Panc1 (cell line): Measurements from ENCODE around the gene ZNF418. TPM values are rescaled to one million over a fixed set of nuclear protein-coding genes. Genes with fewer than 3 reads are reported as not detected.

Experiments used
- ATAC-seq: fragments of 200-7000 bp; cut with Tn5 transposase; 2 replicates; pipeline ENCODE4 v1.9.1; 2020; ENCODE audit warnings: mild to moderate bottlenecking, moderate library complexity
- Bru-seq: library from RNA; stranded (reverse); fragments of 400-500 nt; gene quantifications from one replicate; lab custom pipeline; 2021; lab: Mats Ljungman, UMichigan
- BruChase-seq, 2 experiments: library from RNA; stranded (reverse); fragments of 400-500 nt; gene quantifications; one replicate each; lab custom pipeline; 2021; lab: Mats Ljungman, UMichigan
- BruUV-seq: library from RNA; stranded (reverse); fragments of 400-500 nt; replicated peaks from 2 replicates; lab custom pipeline; 2021; lab: Mats Ljungman, UMichigan
- CTCF ChIA-PET: fragments of 300-600 bp; sonication (Branson Sonifier 250); formaldehyde crosslinking; loops from one replicate; lab custom pipeline; 2022; ENCODE audit warnings: antibody characterized with exemption; lab: Charles Lee
- POLR2A ChIA-PET: fragments of 300-600 bp; sonication (Branson Sonifier 250); formaldehyde crosslinking; loops from one replicate; lab custom pipeline; 2022; ENCODE audit warnings: antibody characterized with exemption; lab: Charles Lee
- DNase-seq: peaks from one replicate; pipeline ENCODE4 v3.0.0-alpha.2; 2010; ENCODE audit warnings: low read depth, low spot score
- H3K27ac ChIP-seq: 2 replicates; pipeline ENCODE4 v1.5.1; 2011; ENCODE audit warnings: mild to moderate bottlenecking, low read length, inconsistent platforms
- H3K27me3 ChIP-seq: fragments of 200-500 bp; sonication (Bioruptor generic); 2 replicates; pipeline ENCODE4 v1.6.0; 2014; ENCODE audit warnings: low read length, inconsistent platforms; ENCODE audit not compliant: control insufficient read depth, insufficient read depth
- H3K36me3 ChIP-seq: fragments of 200-500 bp; sonication (Bioruptor generic); 2 replicates; pipeline ENCODE4 v1.5.1; 2014; ENCODE audit warnings: inconsistent platforms, mild to moderate bottlenecking, low read length, moderate library complexity; ENCODE audit not compliant: control insufficient read depth, insufficient read depth
- H3K4me1 ChIP-seq: 2 replicates; pipeline ENCODE4 v1.5.1; 2011; ENCODE audit warnings: inconsistent platforms, mild to moderate bottlenecking, low read length, moderate library complexity; ENCODE audit not compliant: control insufficient read depth, insufficient read depth
- H3K4me3 ChIP-seq, 2 experiments: 2 replicates each; pipeline ENCODE4 v1.5.1; 2011 to 2012; ENCODE audit warnings: low read depth in 2 of 2, low read length in 2 of 2, mild to moderate bottlenecking in 2 of 2, inconsistent platforms in 1 of 2, moderate library complexity in 1 of 2
- H3K9me3 ChIP-seq: fragments of 200-500 bp; sonication (Bioruptor generic); 2 replicates; pipeline ENCODE4 v1.5.1; 2014; ENCODE audit warnings: low read depth, mild to moderate bottlenecking, inconsistent platforms, low read length, moderate library complexity; ENCODE audit not compliant: control insufficient read depth, insufficient read depth
- POLR2AphosphoS5 ChIP-seq: IDR thresholded peaks from 2 replicates; pipeline ENCODE4 v1.6.1; 2012; ENCODE audit warnings: mild to moderate bottlenecking, low read depth, low read length, moderate library complexity
- SIN3A ChIP-seq: IDR thresholded peaks from 2 replicates; pipeline ENCODE4 v1.6.1; 2012; ENCODE audit warnings: low read depth, mild to moderate bottlenecking, low read length, moderate library complexity, borderline replicate concordance; ENCODE audit not compliant: insufficient read depth
- TCF7L2 ChIP-seq: IDR thresholded peaks from 2 replicates; pipeline ENCODE4 v1.6.1; 2011; ENCODE audit warnings: mild to moderate bottlenecking, low read depth, low read length, inconsistent platforms
- in situ Hi-C: cut with HindIII; loops from 2 replicates; pipeline ENCODE4 v1.10.0; 2016; ENCODE audit warnings: low sequenced_read_pairs, low pct_unique_long_range_greater_than_20kb
- intact Hi-C: fragments of 100-400 bp; cut with micrococcal nuclease; formaldehyde crosslinking; loops from one replicate; pipeline ENCODE4 v1.10.0; 2022; ENCODE audit not compliant: unreplicated experiment
- long read RNA-seq: library from polyadenylated mRNA; unstranded; transcript quantifications from one replicate; pipeline ENCODE4 v2.0.0, GENCODE V29; 2021; ENCODE audit not compliant: unreplicated experiment
- polyA plus RNA-seq: library from polyadenylated mRNA; unstranded; fragments of >200 nt; gene quantifications from one replicate; pipeline ENCODE4 v1.2.1, GENCODE V29; 2012; ENCODE audit warnings: missing spikeins; ENCODE audit not compliant: insufficient read length
- total RNA-seq: library from RNA; stranded (reverse); gene quantifications from one replicate; pipeline ENCODE4 v1.2.1, GENCODE V29; 2021; ENCODE audit not compliant: unreplicated experiment
- TF ChIP-seq, protein P1 (sequence below), 2 experiments: IDR thresholded peaks; 2 replicates each; pipeline ENCODE4 v1.6.1; 2011 to 2012; ENCODE audit warnings: low read depth in 2 of 2, control low read depth in 1 of 2, low read length in 1 of 2, mild to moderate bottlenecking in 1 of 2, moderate library complexity in 1 of 2; ENCODE audit not compliant: insufficient read depth in 1 of 2
- TF ChIP-seq, protein P2 (sequence below): fragments of 450-650 bp; IDR thresholded peaks from 2 replicates; pipeline ENCODE4 v1.5.1; 2017; ENCODE audit warnings: mild to moderate bottlenecking

Gene ZNF418
- 5.1 TPM for total RNA-seq
- polyA plus RNA-seq: 3.1 TPM
- percentile 76 among the genes with signal in this experiment for Bru-seq, nascent RNA
- percentile 78 among the genes with signal in this experiment for BruChase-seq, experiment 1, labeled RNA remaining after a 2-hour chase
- percentile 72 among the genes with signal in this experiment for BruChase-seq, experiment 2, labeled RNA remaining after a 6-hour chase
- long read RNA-seq, partial matches to known transcripts: 2 of 7 reads
- long read RNA-seq, other reads (novel, unspliced or antisense): 5 of 7 reads

- Histone ChIP-seq H3K4me1 (no peaks in the 10 kb centered on the region), H3K27ac (peak within 1 kb of the TSS; percentile 73), H3K36me3 (no peaks in the 10 kb centered on the region), H3K4me3 (peak within 1 kb of the TSS; percentile 55 to 73), H3K27me3 (no peaks in the 10 kb centered on the region), H3K9me3 (peaks cover 36% of the 10 kb centered on the region; the same call in 1 of the 2 replicates)
- ChIA-PET POLR2A (no interaction called here), CTCF (no interaction called here)
- TF ChIP-seq POLR2AphosphoS5 (peak; percentile 61; the same call in 1 of the 2 replicates), TCF7L2 (no peak)
- intact Hi-C loops (no loop called here), in situ Hi-C loops (no loop called here)
- ATAC-seq (peak; percentile 99), DNase-seq (peak; percentile 39)
- TSS peak; percentile 66 for BruUV-seq
Observed at GRCh38 chr19:57934820-57935665, at the start of gene ZNF418. Gene ZNF418 (minus strand): TSS chr19:57935402. CDS start chr19:57933822, 1,580 bp downstream.

DNA sequence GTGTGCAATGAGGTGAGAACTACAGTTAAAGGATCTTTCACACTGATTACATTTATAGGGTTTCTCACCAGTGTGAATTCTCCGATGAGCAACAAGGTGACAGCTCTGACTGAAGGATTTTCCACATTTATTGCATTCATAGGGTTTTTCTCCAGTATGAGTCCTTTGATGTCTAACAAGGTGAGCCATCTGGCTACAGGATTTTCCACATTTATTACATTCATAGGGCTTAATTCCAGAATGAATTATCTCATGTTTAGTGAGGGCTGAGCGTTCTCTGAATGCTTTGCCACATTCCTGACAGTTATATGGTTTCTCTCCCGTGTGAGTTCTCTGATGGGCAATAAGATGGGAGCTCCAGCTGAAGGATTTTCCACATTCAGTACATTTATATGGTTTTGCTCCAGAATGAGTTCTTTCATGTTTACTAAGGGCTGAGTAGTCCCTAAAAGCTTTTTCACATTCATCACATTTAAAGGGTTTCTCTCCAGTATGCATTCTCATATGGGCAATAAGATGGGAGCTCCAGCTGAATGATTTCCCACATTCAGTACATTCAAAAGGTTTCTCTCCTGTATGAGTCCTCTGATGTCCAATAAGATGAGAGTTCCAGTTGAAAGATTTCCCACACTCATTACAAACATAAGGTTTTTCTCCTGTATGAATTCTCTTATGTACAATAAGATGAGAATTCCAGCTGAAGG is 43.5 kb upstream of the ZNF418 start:
- TF ChIP-seq, protein P1, sequence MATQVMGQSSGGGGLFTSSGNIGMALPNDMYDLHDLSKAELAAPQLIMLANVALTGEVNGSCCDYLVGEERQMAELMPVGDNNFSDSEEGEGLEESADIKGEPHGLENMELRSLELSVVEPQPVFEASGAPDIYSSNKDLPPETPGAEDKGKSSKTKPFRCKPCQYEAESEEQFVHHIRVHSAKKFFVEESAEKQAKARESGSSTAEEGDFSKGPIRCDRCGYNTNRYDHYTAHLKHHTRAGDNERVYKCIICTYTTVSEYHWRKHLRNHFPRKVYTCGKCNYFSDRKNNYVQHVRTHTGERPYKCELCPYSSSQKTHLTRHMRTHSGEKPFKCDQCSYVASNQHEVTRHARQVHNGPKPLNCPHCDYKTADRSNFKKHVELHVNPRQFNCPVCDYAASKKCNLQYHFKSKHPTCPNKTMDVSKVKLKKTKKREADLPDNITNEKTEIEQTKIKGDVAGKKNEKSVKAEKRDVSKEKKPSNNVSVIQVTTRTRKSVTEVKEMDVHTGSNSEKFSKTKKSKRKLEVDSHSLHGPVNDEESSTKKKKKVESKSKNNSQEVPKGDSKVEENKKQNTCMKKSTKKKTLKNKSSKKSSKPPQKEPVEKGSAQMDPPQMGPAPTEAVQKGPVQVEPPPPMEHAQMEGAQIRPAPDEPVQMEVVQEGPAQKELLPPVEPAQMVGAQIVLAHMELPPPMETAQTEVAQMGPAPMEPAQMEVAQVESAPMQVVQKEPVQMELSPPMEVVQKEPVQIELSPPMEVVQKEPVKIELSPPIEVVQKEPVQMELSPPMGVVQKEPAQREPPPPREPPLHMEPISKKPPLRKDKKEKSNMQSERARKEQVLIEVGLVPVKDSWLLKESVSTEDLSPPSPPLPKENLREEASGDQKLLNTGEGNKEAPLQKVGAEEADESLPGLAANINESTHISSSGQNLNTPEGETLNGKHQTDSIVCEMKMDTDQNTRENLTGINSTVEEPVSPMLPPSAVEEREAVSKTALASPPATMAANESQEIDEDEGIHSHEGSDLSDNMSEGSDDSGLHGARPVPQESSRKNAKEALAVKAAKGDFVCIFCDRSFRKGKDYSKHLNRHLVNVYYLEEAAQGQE (IDR thresholded peaks at IDR 0.05; ENCODE audit: insufficient read depth in 1 of 2, low read depth in 2 of 2, low read length in 1 of 2): no peak
- no peak for TF ChIP-seq SIN3A
- TF ChIP-seq, protein P2, sequence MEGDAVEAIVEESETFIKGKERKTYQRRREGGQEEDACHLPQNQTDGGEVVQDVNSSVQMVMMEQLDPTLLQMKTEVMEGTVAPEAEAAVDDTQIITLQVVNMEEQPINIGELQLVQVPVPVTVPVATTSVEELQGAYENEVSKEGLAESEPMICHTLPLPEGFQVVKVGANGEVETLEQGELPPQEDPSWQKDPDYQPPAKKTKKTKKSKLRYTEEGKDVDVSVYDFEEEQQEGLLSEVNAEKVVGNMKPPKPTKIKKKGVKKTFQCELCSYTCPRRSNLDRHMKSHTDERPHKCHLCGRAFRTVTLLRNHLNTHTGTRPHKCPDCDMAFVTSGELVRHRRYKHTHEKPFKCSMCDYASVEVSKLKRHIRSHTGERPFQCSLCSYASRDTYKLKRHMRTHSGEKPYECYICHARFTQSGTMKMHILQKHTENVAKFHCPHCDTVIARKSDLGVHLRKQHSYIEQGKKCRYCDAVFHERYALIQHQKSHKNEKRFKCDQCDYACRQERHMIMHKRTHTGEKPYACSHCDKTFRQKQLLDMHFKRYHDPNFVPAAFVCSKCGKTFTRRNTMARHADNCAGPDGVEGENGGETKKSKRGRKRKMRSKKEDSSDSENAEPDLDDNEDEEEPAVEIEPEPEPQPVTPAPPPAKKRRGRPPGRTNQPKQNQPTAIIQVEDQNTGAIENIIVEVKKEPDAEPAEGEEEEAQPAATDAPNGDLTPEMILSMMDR: no peak
- no peak for TF ChIP-seq TCF7L2
- TF ChIP-seq POLR2AphosphoS5: no peak
- H3K4me3 ChIP-seq: no peak overlapping the region
- intact Hi-C loops: no loop called here
- H3K36me3 ChIP-seq: peaks cover under 1% of the 10 kb centered on the region; the same call in 1 of the 2 replicates
- ChIA-PET CTCF (interaction anchor here (0.5 kb wide), 1 partner anchor 31 kb away, joined by 3 read pairs; no protein-coding TSS in a partner anchor), POLR2A (no interaction called here)
- in situ Hi-C loops: no loop called here
- peaks cover 90% of the 10 kb centered on the region for H3K9me3 ChIP-seq
- no peaks in the 10 kb centered on the region for H3K27me3 ChIP-seq
- no peak for ATAC-seq
- DNase-seq: no peak
- TSS peak; percentile 24 for BruUV-seq
- H3K27ac ChIP-seq: no peak overlapping the region
- H3K4me1 ChIP-seq: no peaks in the 10 kb centered on the region
